Measurements from ENCODE around the gene GNPTG.

The GNPTG gene

GRCh38 chr16:1335211-1335971 lies 16.3 kb upstream of the GNPTG start:
- DNase-seq: no peak

- DNase-seq: no peak
Observed at GRCh38 chr16:1335996-1336395, 15.7 kb upstream of the GNPTG start.

GRCh38 chr16:1336619-1337018 lies 15.1 kb upstream of the GNPTG start:
- DNase-seq: no peak

- DNase-seq: peak; percentile 46
Observed at GRCh38 chr16:1337486-1337885, 14.2 kb upstream of the GNPTG start.

- peak; percentile 87 for DNase-seq
Observed at GRCh38 chr16:1338119-1338730, 13.5 kb upstream of the GNPTG start.

GRCh38 chr16:1338855-1339675 lies 12.7 kb upstream of the GNPTG start:
- no peak for DNase-seq

- DNase-seq: no peak
Observed at GRCh38 chr16:1340730-1341494, 10.8 kb upstream of the GNPTG start.

GRCh38 chr16:1341495-1342420 lies 10.0 kb upstream of the GNPTG start:
- peak; percentile 47 for DNase-seq

GRCh38 chr16:1342526-1343427 lies 9.0 kb upstream of the GNPTG start:
- peak; percentile 98 for DNase-seq

- DNase-seq: no peak
Observed at GRCh38 chr16:1343428-1344242, 8.1 kb upstream of the GNPTG start.

GRCh38 chr16:1344499-1344898 lies 7.2 kb upstream of the GNPTG start:
- DNase-seq: no peak

GRCh38 chr16:1345087-1345486 lies 6.6 kb upstream of the GNPTG start:
- DNase-seq: peak; percentile 21

- no peak for DNase-seq
Observed at GRCh38 chr16:1345651-1346421, 5.9 kb upstream of the GNPTG start.

GRCh38 chr16:1346422-1347285 lies 5.1 kb upstream of the GNPTG start:
- DNase-seq: peak; percentile 49

GRCh38 chr16:1347286-1347855 lies 4.4 kb upstream of the GNPTG start:
- DNase-seq: no peak

GRCh38 chr16:1347962-1348361 lies 3.8 kb upstream of the GNPTG start:
- no peak for DNase-seq

GRCh38 chr16:1348441-1348840 lies 3.3 kb upstream of the GNPTG start:
- no peak for DNase-seq

GRCh38 chr16:1348926-1349325 lies 2.8 kb upstream of the GNPTG start:
- no peak for DNase-seq
